8988T (cell line): ENCODE data around the gene USH1G.
"Not testable (repeated sequence)": the region's sequence is repeated elsewhere in the genome, so short reads cannot be mapped to it uniquely, and the experiment has no call there.

Experiments used
- DNase-seq: peaks from one replicate; pipeline ENCODE4 v3.0.0; 2011

The USH1G gene

GRCh38 chr17:74873037-74873873, 49.8 kb downstream of the USH1G start:
- peak; percentile 94 for DNase-seq

GRCh38 chr17:74872313-74873036, 50.6 kb downstream of the USH1G start, which contains the start of gene FDXR:
FDXR (minus strand) TSS chr17:74872994; CDS start chr17:74872944, 50 bp downstream.
- no peak for DNase-seq

GRCh38 chr17:74871356-74872076, 51.5 kb downstream of the USH1G start:
- no peak for DNase-seq

GRCh38 chr17:74870512-74870911, 52.5 kb downstream of the USH1G start:
- DNase-seq: no peak

GRCh38 chr17:74870028-74870427, 53.0 kb downstream of the USH1G start:
- DNase-seq: not testable (repeated sequence)

GRCh38 chr17:74868908-74869255, 54.2 kb downstream of the USH1G start:
- DNase-seq: no peak

GRCh38 chr17:74868251-74868907, 54.7 kb downstream of the USH1G start:
- no peak for DNase-seq

- DNase-seq: no peak
Observed at GRCh38 chr17:74866198-74866835, 56.7 kb downstream of the USH1G start.
